GM19351 (cell line): ENCODE measurements around the gene LRRK2.
"Not testable (repeated sequence)": the region's sequence is repeated elsewhere in the genome, so short reads cannot be mapped to it uniquely, and the experiment has no call there.

Source experiments
- ATAC-seq: cut with Tn5 transposase; IDR thresholded peaks from one replicate; pipeline ENCODE4 v1.9.1; 2021; ENCODE audit warnings: mild to moderate bottlenecking, moderate library complexity; ENCODE audit not compliant: unreplicated experiment

The LRRK2 gene

DNA sequence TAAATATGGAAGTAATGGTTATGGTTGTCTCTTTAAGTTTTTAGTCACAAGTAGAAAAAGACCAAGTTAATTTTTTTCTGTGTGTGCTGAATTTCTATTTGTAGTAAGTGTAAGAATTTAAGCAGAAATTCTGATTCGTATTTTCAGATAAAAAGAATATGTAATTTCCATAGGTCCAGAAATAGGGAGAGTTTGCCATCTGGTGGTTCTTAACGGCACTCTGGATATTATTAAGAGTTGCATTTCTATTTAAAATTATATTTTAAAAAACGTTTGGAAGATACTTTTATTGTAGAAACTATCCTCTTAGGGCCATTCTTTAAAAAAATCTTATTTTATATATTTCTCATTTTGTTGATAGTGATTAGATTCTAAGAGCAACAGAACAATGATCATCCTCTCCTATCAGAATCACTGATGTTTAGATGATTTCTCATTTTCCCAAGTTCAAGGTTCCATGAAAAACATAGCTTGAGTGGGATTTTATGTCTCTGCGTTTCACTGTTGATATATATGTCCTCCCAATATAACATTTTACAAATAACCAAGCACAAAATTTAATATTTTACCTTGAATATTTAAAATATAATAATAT lies 88.3 kb downstream of the LRRK2 start:
- no peak for ATAC-seq

DNA sequence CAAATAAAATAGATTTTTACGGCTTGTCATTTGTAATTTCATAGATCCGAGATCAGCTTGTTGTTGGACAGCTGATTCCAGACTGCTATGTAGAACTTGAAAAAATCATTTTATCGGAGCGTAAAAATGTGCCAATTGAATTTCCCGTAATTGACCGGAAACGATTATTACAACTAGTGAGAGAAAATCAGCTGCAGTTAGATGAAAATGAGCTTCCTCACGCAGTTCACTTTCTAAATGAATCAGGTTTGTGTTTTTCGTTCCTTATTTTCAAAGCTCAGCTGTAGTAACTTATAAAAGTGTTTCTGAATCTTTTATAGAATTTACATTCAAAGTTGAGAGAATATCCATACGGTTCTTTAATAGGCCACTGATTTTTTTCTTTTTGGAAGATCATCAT lies 89.1 kb downstream of the LRRK2 start:
- peak; percentile 76 for ATAC-seq

DNA sequence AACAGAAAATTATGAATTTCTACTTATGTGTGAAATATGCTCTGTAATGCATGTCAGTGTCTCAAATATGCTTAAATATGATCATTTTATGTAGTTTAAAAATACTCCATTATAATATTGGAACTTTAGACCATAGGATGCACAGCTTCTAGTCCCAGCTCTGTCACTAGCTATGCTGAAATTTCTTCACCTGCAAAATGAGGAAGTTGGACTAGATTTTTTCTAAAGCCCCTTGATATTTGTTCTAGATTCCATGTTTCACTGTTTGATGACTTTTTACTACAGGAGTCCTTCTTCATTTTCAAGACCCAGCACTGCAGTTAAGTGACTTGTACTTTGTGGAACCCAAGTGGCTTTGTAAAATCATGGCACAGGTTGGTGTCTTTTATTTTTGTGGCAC lies 90.1 kb downstream of the LRRK2 start:
- ATAC-seq: no peak

DNA sequence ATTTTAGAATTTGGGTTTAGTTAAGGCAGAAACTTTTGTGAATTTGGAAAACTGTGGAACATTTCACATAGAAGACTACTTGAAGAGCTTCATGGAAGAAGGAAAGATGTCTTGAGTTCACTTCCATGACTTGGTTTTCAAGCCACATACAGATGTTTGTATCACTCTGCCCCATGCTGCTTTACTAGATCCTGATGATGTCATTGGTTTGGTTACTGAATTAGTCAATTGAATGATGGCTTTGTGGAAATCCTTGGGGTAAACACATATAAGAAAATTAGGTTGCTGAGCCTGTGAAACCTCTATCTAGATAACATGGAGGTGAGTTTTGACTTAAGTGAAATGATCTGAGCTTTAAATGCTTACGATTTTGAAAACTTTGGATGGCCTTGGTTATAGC lies 90.6 kb downstream of the LRRK2 start:
- no peak for ATAC-seq

DNA sequence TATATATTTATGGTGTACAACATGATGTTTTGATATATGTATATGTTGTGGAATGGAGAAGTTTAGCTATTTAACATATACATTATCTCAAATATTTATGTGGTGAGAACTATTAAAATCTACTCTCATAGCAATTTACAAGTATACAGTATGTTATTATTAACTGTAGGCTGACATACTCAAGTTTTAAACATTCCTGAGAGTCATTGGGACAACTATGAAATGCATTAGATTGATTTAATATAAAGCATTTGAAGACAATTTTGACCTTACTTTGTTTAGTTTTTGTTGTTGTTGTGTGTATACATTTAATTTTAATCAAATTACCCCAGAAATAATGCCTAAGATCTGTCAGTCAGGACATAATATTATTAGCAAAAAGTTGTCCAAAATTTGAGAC lies 99.5 kb downstream of the LRRK2 start:
- ATAC-seq: no peak

DNA sequence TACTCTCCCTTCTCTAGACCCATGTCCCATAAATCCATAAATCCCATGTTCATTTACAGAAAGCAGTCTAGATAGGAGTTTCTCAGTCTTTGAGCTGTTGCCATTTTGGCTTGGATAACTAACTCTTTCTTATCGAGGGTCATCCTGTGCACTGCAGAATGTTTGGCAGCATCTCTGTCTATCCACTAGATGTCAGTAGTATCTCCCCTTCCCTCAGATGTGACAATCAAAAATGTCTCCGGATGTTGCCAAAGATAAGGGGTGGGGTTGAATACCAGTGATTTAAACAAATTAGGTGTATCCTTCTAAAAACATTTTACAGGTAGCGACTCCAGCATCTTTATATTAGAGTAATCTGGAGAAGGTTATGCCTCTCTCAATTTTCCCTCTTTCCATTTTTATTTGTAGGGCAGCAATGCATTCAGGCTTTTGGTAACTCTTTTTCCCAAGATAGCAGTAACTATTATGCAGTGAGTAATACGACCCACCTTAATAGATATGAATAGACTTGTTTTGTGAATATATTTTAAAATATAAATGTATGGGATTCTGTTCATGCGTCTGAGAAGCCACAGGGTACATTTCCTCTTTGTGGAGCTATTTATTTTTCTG lies 100.7 kb downstream of the LRRK2 start:
- peak; percentile 100 for ATAC-seq

DNA sequence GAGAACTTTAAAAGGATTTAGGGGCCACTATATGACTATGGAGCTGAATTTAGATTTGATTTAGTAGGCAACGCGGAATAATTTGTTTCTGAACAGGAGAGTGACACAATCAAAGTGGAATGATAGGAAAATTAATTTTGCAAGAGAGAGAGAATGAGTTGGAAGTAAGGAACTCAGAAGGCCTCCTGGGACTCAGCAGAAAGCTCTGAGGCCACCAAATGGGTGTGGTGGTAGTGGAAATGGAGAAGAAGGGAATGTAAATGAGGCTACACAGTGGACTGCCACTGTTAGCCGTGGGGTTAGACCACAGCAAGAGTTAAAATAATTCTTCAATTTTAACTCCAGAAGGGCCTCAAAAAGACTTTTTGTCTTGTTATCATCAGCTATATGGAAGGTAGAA lies 102.7 kb downstream of the LRRK2 start:
- no peak for ATAC-seq

DNA sequence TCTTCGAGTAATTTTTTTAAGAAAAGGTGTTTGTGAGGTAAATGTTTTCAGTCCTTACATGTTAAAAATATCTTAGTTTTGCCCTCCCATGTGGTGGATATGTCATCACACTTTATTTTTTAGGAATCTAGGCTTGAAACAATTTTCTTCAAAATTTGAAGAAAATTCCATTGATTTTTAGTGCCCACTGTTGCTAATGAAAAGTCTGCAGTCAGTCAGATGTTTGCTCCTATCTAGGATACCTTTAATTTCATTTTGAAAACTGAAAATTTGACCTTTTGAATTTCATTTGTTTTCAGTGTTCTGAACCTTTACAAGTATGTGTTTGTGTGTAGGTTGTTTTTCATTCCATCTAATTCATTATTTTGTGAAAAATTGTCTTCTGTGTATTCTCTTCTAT lies 105.4 kb downstream of the LRRK2 start:
- ATAC-seq: no peak

DNA sequence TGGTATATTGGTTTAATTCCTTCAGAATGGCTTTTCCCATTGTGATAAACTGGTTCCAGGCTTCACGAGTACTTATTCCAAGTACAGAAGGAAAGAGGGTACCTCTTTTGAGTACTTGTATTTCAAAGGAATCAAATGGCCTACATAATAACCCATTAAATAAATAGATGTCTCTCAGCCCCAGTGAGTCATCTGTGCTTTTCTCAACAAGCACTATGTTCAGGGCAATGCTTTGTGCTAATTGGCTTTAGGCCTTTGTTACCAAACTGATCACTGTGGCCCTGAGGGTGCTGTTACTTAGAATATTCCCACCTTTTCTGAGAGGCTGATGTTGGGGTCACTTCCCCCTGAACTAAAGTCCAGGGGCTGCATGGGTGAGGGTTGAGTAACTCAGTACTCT lies 107.1 kb downstream of the LRRK2 start:
- ATAC-seq: no peak

DNA sequence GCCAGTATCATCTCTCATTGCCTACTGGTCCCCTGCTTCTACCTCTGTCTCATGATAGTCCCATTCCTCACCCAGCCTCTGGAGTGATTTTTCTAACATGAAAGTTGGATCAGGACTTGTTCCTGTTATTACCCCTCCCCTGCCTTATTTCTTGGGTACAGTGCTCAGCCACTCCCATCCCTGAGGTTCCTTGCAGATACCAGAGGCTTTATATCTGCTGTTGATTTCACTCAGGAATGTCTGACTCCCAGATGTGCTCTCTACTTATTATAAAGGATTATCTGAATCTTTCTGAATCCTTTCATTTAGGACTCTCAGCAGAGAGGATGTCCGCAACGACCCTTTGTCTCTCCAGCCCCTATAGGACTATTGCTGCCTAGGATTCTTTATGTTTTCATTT lies 111.2 kb downstream of the LRRK2 start:
- no peak for ATAC-seq

DNA sequence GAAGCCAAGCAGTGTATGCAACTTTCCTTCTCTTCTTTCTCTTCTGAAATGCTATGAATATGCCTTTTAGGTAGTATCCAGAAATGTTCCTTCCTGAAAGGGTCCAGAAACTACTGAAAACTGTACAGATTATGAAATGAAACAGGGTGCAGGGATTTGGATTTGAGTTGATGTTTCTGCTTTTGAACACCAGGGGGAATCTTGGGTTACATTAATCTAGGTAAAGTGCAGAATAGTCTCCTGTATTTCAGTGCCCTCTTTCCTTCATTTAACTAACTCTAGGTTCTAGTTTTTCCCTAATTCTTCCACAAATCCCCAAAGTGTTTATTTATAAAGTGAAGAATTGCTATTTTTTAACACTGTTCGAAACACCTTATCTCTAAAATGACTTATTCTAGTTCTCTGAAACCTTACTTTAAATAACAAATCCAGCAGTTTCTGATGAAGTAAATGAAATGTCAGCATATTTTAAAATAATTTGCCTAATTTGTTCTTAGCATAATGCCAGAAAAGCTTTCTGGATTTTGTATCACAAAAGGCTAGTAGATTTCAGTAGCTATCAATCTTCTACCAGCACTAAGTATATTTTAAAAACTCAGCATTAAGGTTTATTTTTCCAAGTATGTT lies 111.9 kb downstream of the LRRK2 start:
- peak; percentile 86 for ATAC-seq

DNA sequence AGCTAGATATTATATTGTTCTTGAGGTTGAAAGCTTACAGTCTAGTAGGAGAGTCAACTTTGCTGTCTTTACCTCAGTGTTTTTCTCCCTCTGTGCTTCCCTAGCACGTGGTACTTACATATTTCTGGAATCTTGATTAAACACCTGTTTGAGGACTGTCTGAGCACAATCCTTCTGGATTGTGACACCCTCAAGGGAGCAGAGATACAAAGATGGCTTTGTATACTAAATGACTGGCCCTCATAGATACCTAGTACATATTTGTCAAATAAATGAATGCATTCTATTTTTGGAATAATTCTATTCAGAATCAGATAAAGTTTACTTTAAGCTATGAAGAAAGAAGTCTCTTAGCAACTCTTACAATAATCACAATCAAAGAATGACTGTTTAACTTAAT lies 113.3 kb downstream of the LRRK2 start:
- ATAC-seq: no peak

DNA sequence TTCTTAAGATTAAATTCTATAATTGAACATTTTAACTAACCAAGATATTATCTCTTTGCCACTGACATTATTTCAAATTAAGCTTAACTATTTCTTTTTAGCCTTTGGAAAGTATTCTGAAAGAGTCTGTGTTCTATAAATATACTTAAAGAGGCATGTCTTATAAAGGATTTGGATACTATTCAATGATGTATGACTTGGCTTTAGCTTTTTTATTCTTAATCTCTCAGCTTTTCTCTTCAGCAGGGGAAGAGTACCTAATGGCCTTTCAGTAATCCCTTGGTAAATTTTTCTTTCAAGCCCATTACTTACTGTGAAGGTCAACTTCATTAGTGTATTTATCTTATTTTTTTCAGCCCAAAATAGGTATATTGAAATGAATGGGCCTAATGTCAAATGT lies 113.8 kb downstream of the LRRK2 start:
- ATAC-seq: no peak

DNA sequence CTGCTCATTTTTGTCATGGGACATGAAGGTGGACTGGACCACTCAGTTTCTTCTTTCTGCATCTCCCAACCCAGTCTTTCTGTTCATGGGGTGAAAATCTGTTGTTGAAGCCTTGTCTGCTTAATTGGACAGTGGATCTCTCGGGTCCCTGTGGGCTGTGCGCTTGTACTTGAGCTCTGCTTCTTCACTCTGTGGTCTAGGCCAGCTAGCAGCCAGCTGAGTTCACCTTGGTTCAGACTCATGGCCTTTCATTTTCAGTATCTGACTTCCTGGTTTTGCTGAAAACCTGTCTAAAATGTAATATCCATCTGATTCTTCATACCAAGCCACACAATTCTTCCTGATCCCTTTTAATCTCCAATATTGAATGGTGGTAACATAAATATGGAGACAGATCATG lies 117.2 kb downstream of the LRRK2 start:
- ATAC-seq: peak; percentile 85

DNA sequence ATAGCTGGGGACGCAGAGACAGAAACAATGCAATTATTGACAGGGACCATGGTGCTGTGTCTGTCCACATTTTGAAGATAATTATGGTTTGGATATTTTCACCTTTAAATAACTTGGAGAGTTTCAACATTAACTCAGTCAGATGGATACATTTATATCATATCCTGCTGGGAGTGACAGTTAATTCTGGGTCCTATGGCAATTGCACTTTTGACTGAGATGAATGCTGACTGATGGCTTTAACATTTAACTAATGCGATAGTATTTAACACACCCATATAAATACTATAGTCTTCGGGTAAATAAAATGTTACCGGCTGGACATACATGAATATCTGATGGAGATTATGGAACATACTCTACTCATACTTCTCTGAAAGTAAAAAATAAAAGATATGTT lies 118.3 kb downstream of the LRRK2 start:
- no peak for ATAC-seq

DNA sequence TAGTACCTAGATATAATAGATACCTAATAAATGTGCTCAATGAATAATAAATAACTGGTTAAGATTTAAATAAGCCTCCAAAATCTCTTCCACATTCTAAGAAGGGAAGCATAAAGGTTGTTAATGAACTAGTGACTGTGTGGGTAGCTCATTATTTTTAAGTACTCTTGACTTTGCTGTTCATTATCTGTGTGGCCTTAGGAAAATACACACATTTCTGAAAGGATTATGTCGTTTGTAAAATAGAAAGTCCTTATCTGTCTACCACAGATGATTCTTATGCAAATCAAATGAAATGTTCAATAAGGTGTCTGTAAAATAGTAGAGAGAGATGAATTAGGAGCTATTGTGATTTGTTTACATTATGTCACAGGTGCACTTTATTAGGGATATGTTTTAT lies 119.5 kb downstream of the LRRK2 start:
- ATAC-seq: no peak

DNA sequence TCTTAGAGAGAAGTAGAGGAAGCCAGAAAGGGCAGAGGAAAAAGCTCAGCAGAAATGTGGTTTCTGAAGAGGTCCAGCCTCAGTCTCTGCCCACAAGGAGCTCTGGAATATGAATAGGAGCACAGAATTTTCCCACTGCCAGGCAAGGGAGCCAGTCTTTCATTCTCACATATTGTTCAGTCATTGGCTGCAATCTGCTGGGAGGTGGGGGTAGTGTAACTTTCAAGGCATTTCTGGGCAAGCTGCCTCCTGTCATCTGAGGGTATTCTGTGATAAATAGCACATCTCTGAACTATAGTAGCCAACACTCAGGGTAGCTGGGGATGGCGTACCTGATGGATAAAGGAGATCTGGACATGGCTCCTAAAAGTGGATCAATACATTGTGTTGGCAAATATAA lies 127.2 kb downstream of the LRRK2 start:
- ATAC-seq: no peak

DNA sequence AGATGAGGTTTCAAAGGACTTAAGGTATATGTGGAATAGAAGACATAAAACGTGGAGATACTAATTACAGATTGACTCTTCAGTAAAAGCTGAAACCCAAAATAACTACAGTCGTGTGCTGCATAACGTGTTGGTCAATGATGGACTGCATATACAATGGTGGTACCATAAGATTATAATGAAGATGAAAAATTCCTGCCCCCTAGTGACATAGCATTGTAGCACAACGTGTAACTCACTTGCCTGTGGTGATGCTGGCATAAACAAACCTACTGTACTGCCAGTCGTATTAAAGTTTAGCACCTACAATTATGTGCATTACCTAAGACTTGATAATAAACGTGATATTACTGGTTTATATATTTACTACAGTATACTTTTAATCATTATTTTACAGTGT lies 150.3 kb downstream of the LRRK2 start:
- peak; percentile 48 for ATAC-seq

DNA sequence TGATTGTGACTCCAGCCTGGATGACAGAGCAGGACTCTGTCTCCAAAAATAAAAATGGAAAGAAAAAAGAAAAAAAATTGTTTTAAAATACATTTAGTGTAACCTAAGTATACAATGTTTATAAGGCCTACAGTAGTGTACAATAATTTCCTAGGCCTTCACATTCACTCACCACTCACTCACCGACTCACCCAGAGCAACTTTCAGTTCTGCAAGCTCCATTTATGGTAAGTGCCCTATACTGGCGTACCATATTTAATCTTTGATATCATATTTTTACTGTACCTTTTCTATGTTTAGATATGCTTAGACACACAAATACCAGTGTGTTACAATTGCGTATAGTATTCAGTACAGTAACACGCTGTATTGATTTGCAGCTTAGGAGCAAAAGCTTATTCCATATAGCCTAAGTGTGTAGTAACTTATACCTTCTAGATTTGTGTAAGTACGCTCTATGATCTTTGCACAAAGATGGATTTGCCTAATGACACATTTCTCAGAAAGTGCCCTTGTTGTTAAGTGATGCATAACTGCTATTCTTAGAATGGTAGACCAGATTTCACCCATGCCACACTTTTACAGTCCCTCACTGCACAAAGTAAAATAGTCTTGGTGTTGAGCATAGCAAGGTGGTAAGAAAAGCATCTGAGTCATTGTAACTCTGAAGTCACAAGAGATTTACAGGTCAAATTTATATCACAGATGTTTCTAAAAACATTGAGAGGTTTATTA lies 151.9 kb downstream of the LRRK2 start:
- ATAC-seq: peak; percentile 40

DNA sequence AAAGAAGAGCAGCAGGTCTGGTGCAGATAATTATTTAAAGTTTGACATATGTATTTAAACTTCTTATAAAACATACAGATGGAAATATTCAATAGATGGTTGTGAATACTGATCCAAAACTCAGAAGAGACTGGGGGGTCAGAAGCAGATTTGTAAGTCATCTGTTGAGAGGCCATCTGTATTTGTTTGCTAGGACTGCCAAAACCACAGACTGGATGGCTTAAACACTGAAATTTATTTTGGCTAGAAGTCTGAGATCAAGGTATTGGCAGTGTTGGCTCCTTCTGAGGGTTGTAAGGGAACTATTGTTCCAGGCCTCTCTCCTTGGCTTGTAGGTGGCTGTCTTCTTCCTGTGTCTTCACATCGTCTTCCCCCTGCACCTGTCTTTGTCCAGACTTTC lies 153.9 kb downstream of the LRRK2 start:
- no peak for ATAC-seq

DNA sequence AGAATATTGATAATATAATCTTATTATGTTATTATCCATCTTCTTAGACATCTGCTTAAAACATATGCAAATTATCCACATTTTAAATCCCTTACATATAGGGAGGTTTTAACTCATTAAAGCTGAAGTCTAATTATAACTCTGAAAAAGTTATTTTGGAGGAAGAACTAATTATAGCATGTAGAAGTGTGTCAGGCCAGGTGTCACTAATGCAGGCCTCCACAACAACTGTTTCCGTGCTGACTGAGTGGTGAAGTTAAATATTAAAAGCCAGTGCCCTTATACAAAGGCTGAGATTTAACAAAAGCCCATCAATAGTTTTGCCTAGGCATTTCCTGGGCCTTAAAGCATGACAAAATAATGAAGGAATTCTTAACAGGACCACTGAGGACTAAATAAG lies 157.4 kb downstream of the LRRK2 start:
- ATAC-seq: peak; percentile 67

DNA sequence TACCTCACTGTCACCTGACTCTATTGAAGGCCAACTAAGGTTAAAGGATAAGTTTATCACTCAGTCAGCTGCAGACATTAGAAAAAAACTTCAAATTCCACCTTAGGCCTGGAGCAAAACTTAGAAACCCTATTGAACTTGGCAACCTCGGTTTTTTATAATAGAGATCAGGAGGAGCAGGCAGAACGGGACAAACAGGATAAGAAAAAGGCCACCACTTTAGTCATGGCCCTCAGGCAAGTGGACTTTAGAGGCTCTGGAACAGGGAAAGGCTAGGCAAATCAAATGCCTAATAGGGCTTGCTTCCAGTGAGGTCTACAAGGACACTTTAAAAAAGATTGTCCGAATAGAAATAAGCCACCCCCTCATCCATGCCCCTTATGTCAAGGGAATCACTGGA lies 162.5 kb downstream of the LRRK2 start:
- ATAC-seq: not testable (repeated sequence)
